CD4-positive, CD25-positive, alpha-beta regulatory T cell (primary cell): Measurements from ENCODE around the gene C11orf21. TPM values are rescaled to one million over a fixed set of nuclear protein-coding genes. Genes with fewer than 3 reads are reported as not detected.

Source experiments
- ATAC-seq, 2 donors: fragments of 150-1000 bp; cut with Tn5 transposase; one replicate each; pipeline ENCODE4 v1.10.0; 2021; ENCODE audit warnings: low read depth in 2 of 2, moderate number of reproducible peaks in 2 of 2, moderate library complexity in 1 of 2
- DNase-seq, 3 donors: peaks; one replicate each; pipeline versions ENCODE4 v3.0.0 to v3.0.0-alpha.2; 2012 to 2022; ENCODE audit warnings: mixed read lengths in 1 of 3
- H3K27ac ChIP-seq: one replicate; pipeline ENCODE4 v1.7.0; 2013; ENCODE audit warnings: mild to moderate bottlenecking, low read length; ENCODE audit not compliant: insufficient read depth, poor library complexity, severe bottlenecking
- H3K27me3 ChIP-seq: one replicate; pipeline ENCODE4 v1.7.0; 2013; ENCODE audit warnings: low read length; ENCODE audit not compliant: control insufficient read depth, insufficient read depth
- H3K36me3 ChIP-seq: one replicate; pipeline ENCODE4 v1.7.0; 2013; ENCODE audit warnings: mild to moderate bottlenecking, low read length, moderate library complexity; ENCODE audit not compliant: control insufficient read depth, insufficient read depth
- H3K4me1 ChIP-seq: 2 replicates; pipeline ENCODE4 v1.7.0; 2013; ENCODE audit warnings: mild to moderate bottlenecking, low read length; ENCODE audit not compliant: insufficient read depth, control insufficient read depth, poor library complexity, severe bottlenecking
- H3K4me3 ChIP-seq: one replicate; pipeline ENCODE4 v1.7.0; 2013; ENCODE audit warnings: low read depth, mild to moderate bottlenecking, low read length, moderate library complexity
- H3K9me3 ChIP-seq, 2 experiments: 1 replicate in 1 of 2; 2 replicates in 1 of 2; pipeline ENCODE4 v1.7.0; 2013; ENCODE audit warnings: low read length in 2 of 2, mild to moderate bottlenecking in 1 of 2, moderate library complexity in 1 of 2; ENCODE audit not compliant: control insufficient read depth in 2 of 2
- H3K27ac Mint-ChIP-seq, 3 donors: one replicate each; pipeline ENCODE4 v1.8.0; 2020 to 2022; ENCODE audit warnings: mild to moderate bottlenecking in 3 of 3, mixed read lengths in 3 of 3, moderate library complexity in 2 of 3
- H3K27me3 Mint-ChIP-seq: one replicate; pipeline ENCODE4 v1.8.0; 2022; ENCODE audit warnings: mild to moderate bottlenecking, mixed read lengths
- H3K36me3 Mint-ChIP-seq: one replicate; pipeline ENCODE4 v1.8.0; 2020; ENCODE audit warnings: mixed read lengths
- H3K4me1 Mint-ChIP-seq, 4 donors: one replicate each; pipeline ENCODE4 v1.8.0; 2020 to 2022; ENCODE audit warnings: mixed read lengths in 4 of 4, mild to moderate bottlenecking in 1 of 4
- H3K4me3 Mint-ChIP-seq, 4 donors: one replicate each; pipeline ENCODE4 v1.8.0; 2020 to 2022; ENCODE audit warnings: mild to moderate bottlenecking in 4 of 4, mixed read lengths in 4 of 4, moderate library complexity in 3 of 4
- H3K9me3 Mint-ChIP-seq, 7 donors: one replicate each; pipeline ENCODE4 v1.8.0; 2020 to 2022; ENCODE audit warnings: mixed read lengths in 7 of 7, mild to moderate bottlenecking in 3 of 7, moderate library complexity in 2 of 7
- polyA plus RNA-seq, 4 donors: library from polyadenylated mRNA; unstranded; fragments of 300-500 nt; fragmentation: Illumina TruSeq; gene quantifications; one replicate each; pipeline ENCODE4 v1.2.3, GENCODE V29; 2021
- total RNA-seq: library from RNA; stranded (reverse); gene quantifications from one replicate; pipeline ENCODE4 v1.2.3, GENCODE V29; 2022

C11orf21 gene
- total and polyA plus RNA-seq, 5 donors from 2014 or later = 11.9 to 41.8 (median 16.8) TPM

DNA sequence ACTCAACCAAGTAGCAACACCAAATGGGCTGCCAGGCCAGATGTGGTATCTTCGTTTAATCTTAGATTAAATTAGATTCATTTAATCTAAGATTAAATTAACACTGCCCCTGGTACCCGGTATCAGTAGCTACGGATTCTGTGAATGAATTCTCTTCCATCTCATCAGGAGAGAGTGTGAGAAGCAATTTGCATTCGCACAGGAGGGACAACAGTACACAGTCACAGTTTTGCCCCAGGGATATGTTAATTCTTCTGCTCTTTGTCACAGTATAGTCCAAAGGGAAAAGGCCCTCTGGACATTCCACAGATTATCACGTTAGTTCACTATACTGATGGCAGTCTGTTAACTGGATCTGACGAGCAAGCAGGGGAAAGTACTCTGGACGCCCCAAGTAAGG lies 54.2 kb downstream of the C11orf21 start:
- Mint-ChIP-seq H3K4me3 (no peak overlapping the region), H3K27me3 (peaks cover 17% of the 10 kb centered on the region), H3K27ac (peak overlapping the region in 1 of 3 donors; percentile 22), H3K36me3 (no peaks in the 10 kb centered on the region), H3K4me1 (no peaks in the 10 kb centered on the region), H3K9me3 (peaks cover 0 to 6% (median 3%) of the 10 kb centered on the region in 7 donors)
- Histone ChIP-seq H3K9me3 (peaks cover 0 to 3% of the 10 kb centered on the region in 2 experiments), H3K27me3 (peaks cover 7% of the 10 kb centered on the region), H3K4me1 (no peaks in the 10 kb centered on the region), H3K36me3 (no peaks in the 10 kb centered on the region), H3K4me3 (no peak overlapping the region), H3K27ac (no peak overlapping the region)
- no peak for DNase-seq
- ATAC-seq = no peak

Other genes starting within 250 kb of the C11orf21 start
- 0.07 TPM for gene IGF2, start 162.5 kb downstream of the C11orf21 start, total RNA-seq
- gene IGF2, start 162.5 kb downstream of the C11orf21 start, polyA plus RNA-seq = not detected
- not detected for gene INS, start 140.7 kb downstream of the C11orf21 start, total RNA-seq
- not detected for gene INS, start 140.7 kb downstream of the C11orf21 start, polyA plus RNA-seq
- not detected for gene TH, start 130.1 kb downstream of the C11orf21 start, total RNA-seq
- not detected for gene TH, start 130.1 kb downstream of the C11orf21 start, polyA plus RNA-seq
- 0.20 TPM for gene ASCL2, start 31.3 kb downstream of the C11orf21 start, total RNA-seq
- under 1 TPM; 0.13 to 0.47 (median 0.30) TPM for gene ASCL2, start 31.3 kb downstream of the C11orf21 start, polyA plus RNA-seq
- gene TSPAN32, start 95 bp upstream of the C11orf21 start, total RNA-seq = 60.0 TPM
- 10 to 100 TPM; 13.8 to 60.7 (median 31.0) TPM for gene TSPAN32, start 95 bp upstream of the C11orf21 start, polyA plus RNA-seq
- gene CD81, start 75.4 kb upstream of the C11orf21 start, total RNA-seq = 156 TPM
- 10 to 100 TPM; 13.2 to 35.4 (median 16.2) TPM for gene CD81, start 75.4 kb upstream of the C11orf21 start, polyA plus RNA-seq
- gene TSSC4, start 98.8 kb upstream of the C11orf21 start, total RNA-seq = 59.6 TPM
- gene TSSC4, start 98.8 kb upstream of the C11orf21 start, polyA plus RNA-seq = 10 to 100 TPM; 68.5 to 97.4 (median 76.9) TPM
- gene TRPM5, start 142.6 kb upstream of the C11orf21 start, total RNA-seq = 0.17 TPM
- gene TRPM5, start 142.6 kb upstream of the C11orf21 start, polyA plus RNA-seq = not detected
- gene KCNQ1, start 143.1 kb upstream of the C11orf21 start, total RNA-seq = 13.4 TPM
- gene KCNQ1, start 143.1 kb upstream of the C11orf21 start, polyA plus RNA-seq = 1 to 10 TPM; 5.5 to 7.9 (median 6.4) TPM